ENCODE measurements around the gene INTS15. TPM values are rescaled to one million over a fixed set of nuclear protein-coding genes. Genes with fewer than 3 reads are reported as not detected.

The INTS15 gene
- total RNA-seq, 1 experiment from 2014 or later, result 29.6 TPM

DNA sequence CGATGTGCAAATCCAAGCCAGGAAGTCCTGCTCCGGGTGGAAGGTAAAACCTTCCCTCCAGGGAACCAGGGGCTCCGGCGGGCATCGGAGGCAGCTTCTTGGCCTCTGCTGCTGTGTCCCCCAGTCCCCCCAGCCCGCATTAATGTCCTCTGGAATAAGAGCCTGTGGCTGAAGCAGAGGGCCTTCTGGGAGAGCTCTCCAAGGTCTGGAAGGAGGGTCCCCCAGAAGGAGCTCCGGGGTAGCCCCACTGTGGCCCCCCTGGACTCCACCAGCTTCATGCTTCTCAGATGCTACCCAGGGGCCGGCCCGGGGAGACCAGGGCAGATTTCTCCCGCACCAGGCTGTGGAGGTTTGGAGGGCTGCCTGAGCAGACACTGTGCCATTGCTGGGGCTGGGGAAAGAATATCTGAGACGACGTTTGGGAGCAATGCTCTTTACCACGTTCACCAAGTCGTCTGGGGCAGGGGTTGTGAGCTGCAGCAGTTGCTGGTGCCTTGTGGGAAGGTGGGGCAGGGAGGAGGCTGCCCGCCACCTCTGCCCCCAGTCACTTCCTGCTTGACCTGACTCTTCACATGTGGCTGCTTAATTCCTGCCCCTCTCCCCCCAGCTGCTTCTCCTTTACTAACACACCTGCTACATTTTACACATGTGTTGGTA, 33.9 kb downstream of the INTS15 start:
- ChIA-PET CTCF (no interaction called here), POLR2A (no interaction called here)
- no peaks in the 10 kb centered on the region for H3K27me3 Mint-ChIP-seq (ENCODE audit: insufficient read depth, unreplicated experiment)
- intact Hi-C loops (cut with micrococcal nuclease; ENCODE audit: unreplicated experiment), result no loop called here
- Histone ChIP-seq H3K36me3 (ENCODE audit: control insufficient read depth, insufficient read depth, low read length) (no peaks in the 10 kb centered on the region; the same call in 1 of the 2 replicates), H3K9me3 (no peaks in the 10 kb centered on the region), H3K4me3 (ENCODE audit: low read depth, low read length) (no peak overlapping the region), H3K4me1 (no peaks in the 10 kb centered on the region), H3K27me3 (replicated peaks; ENCODE audit: control insufficient read depth, insufficient read depth, low read length) (no peaks in the 10 kb centered on the region)
- TF ChIP-seq, protein P1, sequence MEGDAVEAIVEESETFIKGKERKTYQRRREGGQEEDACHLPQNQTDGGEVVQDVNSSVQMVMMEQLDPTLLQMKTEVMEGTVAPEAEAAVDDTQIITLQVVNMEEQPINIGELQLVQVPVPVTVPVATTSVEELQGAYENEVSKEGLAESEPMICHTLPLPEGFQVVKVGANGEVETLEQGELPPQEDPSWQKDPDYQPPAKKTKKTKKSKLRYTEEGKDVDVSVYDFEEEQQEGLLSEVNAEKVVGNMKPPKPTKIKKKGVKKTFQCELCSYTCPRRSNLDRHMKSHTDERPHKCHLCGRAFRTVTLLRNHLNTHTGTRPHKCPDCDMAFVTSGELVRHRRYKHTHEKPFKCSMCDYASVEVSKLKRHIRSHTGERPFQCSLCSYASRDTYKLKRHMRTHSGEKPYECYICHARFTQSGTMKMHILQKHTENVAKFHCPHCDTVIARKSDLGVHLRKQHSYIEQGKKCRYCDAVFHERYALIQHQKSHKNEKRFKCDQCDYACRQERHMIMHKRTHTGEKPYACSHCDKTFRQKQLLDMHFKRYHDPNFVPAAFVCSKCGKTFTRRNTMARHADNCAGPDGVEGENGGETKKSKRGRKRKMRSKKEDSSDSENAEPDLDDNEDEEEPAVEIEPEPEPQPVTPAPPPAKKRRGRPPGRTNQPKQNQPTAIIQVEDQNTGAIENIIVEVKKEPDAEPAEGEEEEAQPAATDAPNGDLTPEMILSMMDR (IDR thresholded peaks at IDR 0.05; ENCODE audit: insufficient read depth in 1 of 2, low read depth in 1 of 2, low read length in 1 of 2, severe bottlenecking in 1 of 2, unreplicated experiment in 1 of 2), result no peak
- no peaks in the 10 kb centered on the region for H3K4me1 Mint-ChIP-seq (ENCODE audit: low read depth, unreplicated experiment)
- H3K27ac Mint-ChIP-seq (ENCODE audit: unreplicated experiment), result no peak overlapping the region
- H3K9me3 Mint-ChIP-seq (ENCODE audit: unreplicated experiment), result no peaks in the 10 kb centered on the region
- DNase-seq, result no peak
- H3K4me3 Mint-ChIP-seq (ENCODE audit: unreplicated experiment), result no peak overlapping the region
- no peaks in the 10 kb centered on the region for H3K36me3 Mint-ChIP-seq (ENCODE audit: insufficient read depth, unreplicated experiment)
- no TSS peak for BruUV-seq (replicated peaks)

DNA sequence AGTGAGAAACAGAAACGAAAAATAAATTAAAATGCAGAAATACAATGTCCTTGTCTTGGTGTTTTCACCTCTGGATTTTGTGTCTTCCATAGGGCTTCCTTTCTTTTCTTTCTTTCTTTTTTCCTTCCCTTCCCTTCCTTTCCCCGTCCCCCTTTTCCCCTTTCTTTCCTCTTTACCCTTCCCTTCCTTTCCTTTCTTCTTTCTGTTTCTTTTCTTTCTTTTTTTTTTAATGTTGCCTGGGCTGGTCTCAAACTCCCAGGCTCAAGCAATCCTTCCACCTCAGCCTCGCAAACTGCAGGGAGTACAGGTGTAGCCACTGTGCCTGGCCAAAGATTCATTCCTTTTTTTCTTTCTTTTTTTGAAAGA, 34.4 kb downstream of the INTS15 start:
- Mint-ChIP-seq H3K27ac (ENCODE audit: unreplicated experiment) (no peak overlapping the region), H3K4me3 (ENCODE audit: unreplicated experiment) (no peak overlapping the region), H3K9me3 (ENCODE audit: unreplicated experiment) (no peaks in the 10 kb centered on the region), H3K27me3 (ENCODE audit: insufficient read depth, unreplicated experiment) (no peaks in the 10 kb centered on the region), H3K4me1 (ENCODE audit: low read depth, unreplicated experiment) (no peaks in the 10 kb centered on the region), H3K36me3 (ENCODE audit: insufficient read depth, unreplicated experiment) (no peaks in the 10 kb centered on the region)
- TF ChIP-seq, protein P1 (IDR thresholded peaks at IDR 0.05; ENCODE audit: insufficient read depth in 1 of 2, low read depth in 1 of 2, low read length in 1 of 2, severe bottlenecking in 1 of 2, unreplicated experiment in 1 of 2), result no peak
- DNase-seq, result no peak
- Histone ChIP-seq H3K36me3 (ENCODE audit: control insufficient read depth, insufficient read depth, low read length) (no peaks in the 10 kb centered on the region; the same call in 1 of the 2 replicates), H3K4me3 (ENCODE audit: low read depth, low read length) (no peak overlapping the region), H3K9me3 (no peaks in the 10 kb centered on the region), H3K4me1 (no peaks in the 10 kb centered on the region), H3K27me3 (replicated peaks; ENCODE audit: control insufficient read depth, insufficient read depth, low read length) (no peaks in the 10 kb centered on the region)
- ChIA-PET POLR2A (no interaction called here), CTCF (no interaction called here)
- BruUV-seq (replicated peaks), result no TSS peak
- intact Hi-C loops (cut with micrococcal nuclease; ENCODE audit: unreplicated experiment), result no loop called here

DNA sequence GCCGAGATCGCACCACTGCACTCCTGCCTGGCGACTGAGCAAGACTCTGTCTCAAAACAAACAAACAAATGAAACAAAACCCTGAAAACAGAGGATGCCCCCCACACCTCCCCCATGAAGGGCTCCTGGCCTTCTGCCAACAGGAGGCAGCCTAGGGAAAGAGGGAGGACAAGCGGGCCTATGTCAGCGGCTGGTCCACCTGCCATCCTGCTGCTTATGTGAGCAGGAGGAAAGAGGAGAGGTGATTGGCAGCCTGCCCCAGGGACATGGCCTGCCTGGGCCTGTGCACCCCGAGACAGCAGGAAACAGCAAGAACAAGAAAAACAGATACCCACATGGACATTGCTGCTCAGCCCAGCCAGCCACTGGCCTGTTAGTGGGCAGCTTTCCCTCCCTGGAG, 38.2 kb downstream of the INTS15 start:
- no peak overlapping the region for H3K4me3 Mint-ChIP-seq (ENCODE audit: unreplicated experiment)
- Histone ChIP-seq H3K27me3 (replicated peaks; ENCODE audit: control insufficient read depth, insufficient read depth, low read length) (no peaks in the 10 kb centered on the region), H3K4me3 (ENCODE audit: low read depth, low read length) (no peak overlapping the region), H3K4me1 (peaks cover 7% of the 10 kb centered on the region; the same call in 1 of the 2 replicates), H3K36me3 (ENCODE audit: control insufficient read depth, insufficient read depth, low read length) (no peaks in the 10 kb centered on the region; the same call in 1 of the 2 replicates), H3K9me3 (no peaks in the 10 kb centered on the region)
- H3K36me3 Mint-ChIP-seq (ENCODE audit: insufficient read depth, unreplicated experiment), result no peaks in the 10 kb centered on the region
- TF ChIP-seq, protein P1 (IDR thresholded peaks at IDR 0.05; ENCODE audit: insufficient read depth in 1 of 2, low read depth in 1 of 2, low read length in 1 of 2, severe bottlenecking in 1 of 2, unreplicated experiment in 1 of 2), result no peak
- CTCF ChIA-PET, result no interaction called here
- no peaks in the 10 kb centered on the region for H3K4me1 Mint-ChIP-seq (ENCODE audit: low read depth, unreplicated experiment)
- intact Hi-C loops (cut with micrococcal nuclease; ENCODE audit: unreplicated experiment), result no loop called here
- no TSS peak for BruUV-seq (replicated peaks)
- no peaks in the 10 kb centered on the region for H3K9me3 Mint-ChIP-seq (ENCODE audit: unreplicated experiment)
- POLR2A ChIA-PET, result no interaction called here
- H3K27me3 Mint-ChIP-seq (ENCODE audit: insufficient read depth, unreplicated experiment), result no peaks in the 10 kb centered on the region
- DNase-seq, result no peak
- H3K27ac Mint-ChIP-seq (ENCODE audit: unreplicated experiment), result no peak overlapping the region

Data from Caco-2 (cell line).